Middle frontal gyrus (tissue), 1 donor: ENCODE results near the gene NTSR1.

Experiments
- DNase-seq: peaks from one replicate; pipeline ENCODE4 v3.0.0-alpha.2; 2015; ENCODE audit warnings: low spot score; ENCODE audit errors: extremely low spot score

Gene NTSR1

GRCh38 chr20:62784497-62784896 is 75.9 kb downstream of the NTSR1 start:
- DNase-seq, result no peak

GRCh38 chr20:62785393-62785792 is 76.8 kb downstream of the NTSR1 start:
- no peak for DNase-seq

DNA sequence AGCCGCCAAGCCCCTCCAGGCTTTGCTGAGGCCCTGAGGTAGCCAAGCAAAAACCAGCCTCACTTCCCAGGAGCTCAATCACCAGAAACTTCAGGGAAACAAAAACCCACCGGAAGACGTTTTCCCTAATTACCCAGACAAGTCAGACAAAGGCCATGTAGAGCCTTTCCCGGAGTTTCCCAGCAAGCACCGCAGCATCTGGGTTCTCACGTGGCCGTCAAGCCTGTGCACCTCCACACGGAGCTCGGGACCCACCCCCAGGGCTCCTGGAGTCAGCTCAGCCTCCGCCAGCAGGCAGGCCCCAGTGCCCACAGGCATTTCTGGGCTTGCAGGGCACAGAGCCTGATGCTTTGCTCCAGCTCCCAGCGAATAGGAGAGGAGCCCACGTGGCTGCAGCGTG is 77.5 kb downstream of the NTSR1 start:
- DNase-seq, result no peak

DNA sequence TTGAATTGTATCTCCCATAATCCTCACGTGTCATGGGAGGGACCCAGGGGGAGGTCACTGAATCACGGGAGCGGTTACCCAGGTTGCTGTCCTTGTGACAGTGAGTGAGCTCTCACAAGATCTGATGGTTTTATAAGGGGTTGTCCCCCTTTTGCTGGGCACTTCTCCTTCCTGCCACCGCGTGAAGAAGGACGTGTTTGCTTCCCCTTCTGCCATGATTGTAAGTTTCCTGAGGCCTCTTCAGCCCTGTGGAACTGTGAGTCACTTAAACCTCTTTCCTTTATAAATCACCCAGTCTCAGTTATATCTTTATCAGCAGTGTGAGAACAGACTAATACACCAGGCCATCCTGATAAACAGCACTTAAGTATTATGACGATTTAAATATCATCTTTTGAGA is 78.7 kb downstream of the NTSR1 start:
- DNase-seq, result no peak

GRCh38 chr20:62787866-62788265 is 79.2 kb downstream of the NTSR1 start:
- DNase-seq, result no peak

DNA sequence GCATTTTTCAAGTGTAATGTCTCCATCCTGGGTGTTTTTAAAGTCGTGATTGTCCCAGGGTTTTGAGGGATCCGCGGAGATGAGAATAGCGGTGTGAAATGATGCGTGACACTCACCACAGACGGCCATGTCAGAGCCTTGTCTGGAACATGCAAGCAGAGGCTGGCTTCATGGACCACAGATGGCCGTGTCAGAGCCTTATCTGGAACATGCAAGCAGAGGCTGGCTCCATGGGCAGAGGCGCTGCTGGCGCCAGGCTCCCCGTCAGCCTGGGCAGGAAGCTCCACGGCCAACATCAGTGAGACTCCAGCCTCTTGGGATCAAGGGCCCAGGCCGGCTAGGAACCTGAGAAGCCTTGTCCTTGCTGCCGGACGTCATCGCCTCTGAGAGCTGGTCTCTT is 80.0 kb downstream of the NTSR1 start:
- DNase-seq, result no peak

DNA sequence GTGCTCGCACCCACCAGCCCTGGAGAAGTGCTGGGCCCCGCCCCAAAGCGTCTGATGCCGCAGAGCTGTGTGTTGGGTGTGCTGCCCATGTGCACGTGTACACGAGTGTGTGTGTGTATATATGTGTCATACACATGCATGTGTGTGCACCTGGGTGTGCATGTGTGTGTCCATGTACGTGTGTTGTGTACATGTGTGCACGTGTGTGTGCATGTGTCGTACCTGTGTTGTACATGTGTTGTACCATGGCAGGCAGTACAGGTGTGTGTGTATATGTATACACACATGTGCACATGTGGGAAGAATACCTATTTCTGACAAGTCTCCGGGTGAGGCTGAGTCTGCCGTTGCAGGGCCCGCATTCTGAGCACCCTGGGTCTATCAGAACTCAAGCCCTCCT is 81.4 kb downstream of the NTSR1 start:
- DNase-seq, result no peak

- peak; percentile 78 for DNase-seq
Measured at GRCh38 chr20:62791301-62792181, 82.9 kb downstream of the NTSR1 start.

GRCh38 chr20:62792182-62792939 is 83.7 kb downstream of the NTSR1 start:
- DNase-seq, result no peak

DNA sequence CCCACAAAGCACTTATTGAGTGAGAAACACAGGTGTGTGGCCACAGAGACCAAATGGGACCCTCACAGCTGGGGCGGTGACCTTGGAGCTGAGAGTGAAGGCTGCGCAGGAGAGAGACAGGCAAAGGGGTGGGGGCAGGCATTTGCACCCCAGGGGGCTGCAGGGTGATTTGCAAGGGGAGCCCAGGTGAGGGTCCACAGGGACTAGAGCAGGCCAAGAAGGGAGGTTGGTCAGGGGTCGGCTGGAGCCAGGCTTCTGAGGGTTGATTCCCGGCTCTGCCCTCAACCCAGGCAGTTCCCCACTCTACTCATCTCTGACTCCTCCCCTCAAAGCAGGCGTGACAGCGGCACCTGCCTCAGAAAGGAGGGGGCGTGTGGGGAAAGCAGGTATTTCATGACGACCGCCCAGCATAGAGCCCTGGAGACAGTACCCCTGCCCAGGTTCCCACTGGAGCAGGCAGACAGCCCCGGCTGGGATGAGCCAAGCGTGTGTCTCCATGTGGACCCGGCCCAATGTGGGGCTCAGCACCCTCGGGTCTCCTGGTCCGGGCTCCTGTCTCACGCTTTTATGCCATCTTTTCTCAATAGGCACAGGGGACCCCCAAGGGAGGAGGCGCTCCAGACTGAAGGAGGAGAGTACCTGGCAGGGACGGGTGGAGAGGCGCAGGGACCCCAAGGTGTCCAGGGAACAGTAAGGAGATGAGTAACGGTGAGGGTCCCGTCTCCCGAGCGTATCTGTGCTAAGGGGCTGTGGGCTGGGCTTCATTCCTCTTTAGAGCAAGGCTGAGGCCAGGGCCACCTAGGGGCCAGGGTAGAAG is 84.5 kb downstream of the NTSR1 start:
- no peak for DNase-seq

GRCh38 chr20:62793757-62794006 is 85.0 kb downstream of the NTSR1 start:
- no peak for DNase-seq

DNA sequence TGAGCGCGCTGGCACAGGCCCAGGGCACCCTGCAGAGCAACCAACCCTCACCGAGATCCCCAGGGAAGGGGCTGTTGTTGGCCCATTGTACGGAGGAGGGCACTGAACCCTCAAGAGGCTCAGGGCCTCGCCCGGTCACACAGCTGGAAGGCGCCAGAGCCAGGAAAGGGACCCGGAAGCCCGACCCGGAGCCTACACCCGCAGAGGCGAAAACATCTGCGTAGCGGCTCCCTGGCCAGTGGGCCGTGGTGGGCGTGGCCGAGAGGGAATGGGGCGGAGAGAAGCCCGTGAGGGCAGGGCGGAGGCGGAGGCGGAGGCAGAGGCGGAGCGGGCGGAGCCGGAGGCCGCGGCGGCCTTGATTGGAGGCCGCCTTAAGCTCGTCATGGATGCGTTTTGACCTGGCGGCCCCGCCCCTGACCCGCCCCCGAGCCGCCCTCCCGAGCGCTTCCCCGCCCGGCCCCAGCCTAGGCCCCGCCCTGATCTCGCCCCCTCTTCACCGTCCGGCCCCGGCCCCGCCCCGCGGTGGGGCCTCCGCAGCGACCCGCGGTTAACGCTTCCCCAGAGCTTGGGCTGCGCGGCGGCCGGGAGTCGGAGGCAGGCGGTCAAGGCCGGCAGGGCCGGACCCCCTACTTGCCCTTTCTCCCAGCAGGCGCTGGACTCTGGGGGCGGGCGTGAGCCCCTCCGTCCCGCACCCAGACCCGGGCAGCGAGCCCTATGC is 85.5 kb downstream of the NTSR1 start:
- peak; percentile 90 for DNase-seq

GRCh38 chr20:62795023-62795761 is 86.6 kb downstream of the NTSR1 start:
- no peak for DNase-seq

DNA sequence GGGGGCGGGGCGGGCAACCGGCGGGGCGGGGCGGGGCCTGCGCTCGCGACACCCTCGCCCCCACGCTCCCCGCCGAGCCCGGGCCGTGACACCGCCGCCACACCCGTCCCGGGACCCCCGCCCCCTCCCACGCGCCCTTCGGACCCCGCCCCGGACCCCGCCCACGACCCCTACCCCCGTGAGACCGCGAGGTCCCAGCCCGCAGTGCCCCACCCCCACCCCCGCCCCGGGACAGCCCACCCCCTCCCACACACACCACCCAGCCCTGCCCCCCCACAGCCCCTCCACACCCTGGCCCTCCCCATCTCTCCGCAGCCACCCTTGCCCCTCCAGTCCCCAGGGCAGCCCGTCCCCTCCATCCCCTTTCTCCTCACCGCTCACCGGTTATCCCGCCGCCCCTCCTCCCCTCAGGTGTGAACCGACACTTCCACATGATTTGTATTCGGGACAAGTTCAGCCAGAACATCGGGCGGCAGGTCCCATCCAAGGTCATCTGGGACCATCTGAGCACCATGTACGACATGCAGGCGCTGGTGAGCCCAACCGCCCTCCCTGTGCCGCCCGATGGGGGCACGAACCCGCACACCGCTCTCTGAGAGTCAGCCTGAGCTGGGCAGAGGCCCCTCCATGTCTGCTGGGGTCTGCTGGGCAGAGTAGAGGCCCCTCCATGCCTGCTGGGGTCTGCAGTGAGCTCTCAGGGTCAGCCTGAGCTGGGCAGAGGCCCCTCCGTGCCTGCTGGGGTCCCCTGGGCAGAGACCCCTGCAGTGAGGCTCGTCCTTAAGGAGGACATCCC is 88.3 kb downstream of the NTSR1 start:
- no peak for DNase-seq

- no peak for DNase-seq
Measured at GRCh38 chr20:62797671-62798532, 89.3 kb downstream of the NTSR1 start.

- no peak for DNase-seq
Measured at GRCh38 chr20:62799036-62799435, 90.4 kb downstream of the NTSR1 start.

- no peak for DNase-seq
Measured at GRCh38 chr20:62799459-62799858, 90.8 kb downstream of the NTSR1 start.

- no peak for DNase-seq
Measured at GRCh38 chr20:62799873-62800272, 91.2 kb downstream of the NTSR1 start.
